Measurements from ENCODE around the gene THSD4. TPM values are rescaled to one million over a fixed set of nuclear protein-coding genes. Genes with fewer than 3 reads are reported as not detected.
"Not testable (repeated sequence)": the region's sequence is repeated elsewhere in the genome, so short reads cannot be mapped to it uniquely, and the experiment has no call there.

Gene THSD4
- total RNA-seq, 1 experiment from 2014 or later = 24.2 TPM

GRCh38 chr15:71393383-71393782 is 278.1 kb downstream of the THSD4 start:
- BruUV-seq (replicated peaks) = no TSS peak
- H3K27me3 Mint-ChIP-seq (ENCODE audit: unreplicated experiment) = no peaks in the 10 kb centered on the region
- intact Hi-C loops (cut with micrococcal nuclease; ENCODE audit: unreplicated experiment) = no loop called here

GRCh38 chr15:71396536-71397125 is 281.4 kb downstream of the THSD4 start:
- TF ChIP-seq CTCF (IDR thresholded peaks at IDR 0.05; ENCODE audit: unreplicated experiment) = no peak
- H3K36me3 Mint-ChIP-seq (ENCODE audit: insufficient read depth, unreplicated experiment) = no peaks in the 10 kb centered on the region
- H3K27ac Mint-ChIP-seq (ENCODE audit: unreplicated experiment) = no peak overlapping the region
- BruUV-seq (replicated peaks) = no TSS peak
- no peak for DNase-seq
- H3K4me3 Mint-ChIP-seq (ENCODE audit: low read depth, unreplicated experiment) = no peak overlapping the region
- CTCF ChIA-PET = no interaction called here
- intact Hi-C loops (cut with micrococcal nuclease; ENCODE audit: unreplicated experiment) = no loop called here
- H3K4me1 Mint-ChIP-seq (ENCODE audit: low read depth, unreplicated experiment) = no peaks in the 10 kb centered on the region
- H3K9me3 Mint-ChIP-seq (ENCODE audit: low read depth, unreplicated experiment) = no peaks in the 10 kb centered on the region
- no peaks in the 10 kb centered on the region for H3K27me3 Mint-ChIP-seq (ENCODE audit: unreplicated experiment)

More at GRCh38 chr15:71393383-71393782, 278.1 kb downstream of the THSD4 start:
- Mint-ChIP-seq H3K4me3 (ENCODE audit: low read depth, unreplicated experiment) (no peak overlapping the region), H3K9me3 (ENCODE audit: low read depth, unreplicated experiment) (peaks cover 6% of the 10 kb centered on the region), H3K36me3 (ENCODE audit: insufficient read depth, unreplicated experiment) (no peaks in the 10 kb centered on the region), H3K27ac (ENCODE audit: unreplicated experiment) (no peak overlapping the region), H3K4me1 (ENCODE audit: low read depth, unreplicated experiment) (no peaks in the 10 kb centered on the region)
- TF ChIP-seq CTCF (IDR thresholded peaks at IDR 0.05; ENCODE audit: unreplicated experiment) = no peak
- DNase-seq = no peak
- CTCF ChIA-PET = interaction anchor here (0.6 kb wide), 1 partner anchor 337 kb away, joined by 5 read pairs; no protein-coding TSS in a partner anchor

GRCh38 chr15:71397377-71397776 is 282.1 kb downstream of the THSD4 start:
- Mint-ChIP-seq H3K36me3 (ENCODE audit: insufficient read depth, unreplicated experiment) (no peaks in the 10 kb centered on the region), H3K4me1 (ENCODE audit: low read depth, unreplicated experiment) (no peaks in the 10 kb centered on the region), H3K27me3 (ENCODE audit: unreplicated experiment) (no peaks in the 10 kb centered on the region), H3K9me3 (ENCODE audit: low read depth, unreplicated experiment) (no peaks in the 10 kb centered on the region), H3K4me3 (ENCODE audit: low read depth, unreplicated experiment) (no peak overlapping the region), H3K27ac (ENCODE audit: unreplicated experiment) (no peak overlapping the region)
- no TSS peak for BruUV-seq (replicated peaks)
- CTCF ChIA-PET = no interaction called here
- intact Hi-C loops (cut with micrococcal nuclease; ENCODE audit: unreplicated experiment) = no loop called here
- no peak for DNase-seq
- TF ChIP-seq CTCF (IDR thresholded peaks at IDR 0.05; ENCODE audit: unreplicated experiment) = no peak

GRCh38 chr15:71400294-71400693 is 285.0 kb downstream of the THSD4 start:
- no peak for DNase-seq
- no peaks in the 10 kb centered on the region for H3K27me3 Mint-ChIP-seq (ENCODE audit: unreplicated experiment)
- no peaks in the 10 kb centered on the region for H3K9me3 Mint-ChIP-seq (ENCODE audit: low read depth, unreplicated experiment)
- no peak overlapping the region for H3K4me3 Mint-ChIP-seq (ENCODE audit: low read depth, unreplicated experiment)
- no peaks in the 10 kb centered on the region for H3K4me1 Mint-ChIP-seq (ENCODE audit: low read depth, unreplicated experiment)
- CTCF ChIA-PET = interaction anchor here (0.5 kb wide), 1 partner anchor 21 kb away, joined by 3 read pairs; no protein-coding TSS in a partner anchor
- no TSS peak for BruUV-seq (replicated peaks)
- intact Hi-C loops (cut with micrococcal nuclease; ENCODE audit: unreplicated experiment) = no loop called here
- no peak for TF ChIP-seq CTCF (IDR thresholded peaks at IDR 0.05; ENCODE audit: unreplicated experiment)
- H3K27ac Mint-ChIP-seq (ENCODE audit: unreplicated experiment) = no peak overlapping the region
- H3K36me3 Mint-ChIP-seq (ENCODE audit: insufficient read depth, unreplicated experiment) = no peaks in the 10 kb centered on the region

GRCh38 chr15:71401728-71402127 is 286.5 kb downstream of the THSD4 start:
- H3K36me3 Mint-ChIP-seq (ENCODE audit: insufficient read depth, unreplicated experiment); DNase-seq; H3K4me1 Mint-ChIP-seq (ENCODE audit: low read depth, unreplicated experiment); H3K27ac Mint-ChIP-seq (ENCODE audit: unreplicated experiment); BruUV-seq (replicated peaks); intact Hi-C loops (cut with micrococcal nuclease; ENCODE audit: unreplicated experiment); H3K9me3 Mint-ChIP-seq (ENCODE audit: low read depth, unreplicated experiment); CTCF ChIA-PET; H3K27me3 Mint-ChIP-seq (ENCODE audit: unreplicated experiment); H3K4me3 Mint-ChIP-seq (ENCODE audit: low read depth, unreplicated experiment): not testable (repeated sequence)
